ENCODE results near the gene CDC42BPG. TPM values are rescaled to one million over a fixed set of nuclear protein-coding genes. Genes with fewer than 3 reads are reported as not detected.
A peak's percentile ranks its signal among the peaks of the same experiment; 100 is the strongest.

Gene CDC42BPG
- total and polyA plus RNA-seq, 9 of the 15 experiments (the other 6 are each of a cell fraction or from before 2014, with no cell fraction given): 0.04 to 8.8 (median 2.1) TPM

DNA sequence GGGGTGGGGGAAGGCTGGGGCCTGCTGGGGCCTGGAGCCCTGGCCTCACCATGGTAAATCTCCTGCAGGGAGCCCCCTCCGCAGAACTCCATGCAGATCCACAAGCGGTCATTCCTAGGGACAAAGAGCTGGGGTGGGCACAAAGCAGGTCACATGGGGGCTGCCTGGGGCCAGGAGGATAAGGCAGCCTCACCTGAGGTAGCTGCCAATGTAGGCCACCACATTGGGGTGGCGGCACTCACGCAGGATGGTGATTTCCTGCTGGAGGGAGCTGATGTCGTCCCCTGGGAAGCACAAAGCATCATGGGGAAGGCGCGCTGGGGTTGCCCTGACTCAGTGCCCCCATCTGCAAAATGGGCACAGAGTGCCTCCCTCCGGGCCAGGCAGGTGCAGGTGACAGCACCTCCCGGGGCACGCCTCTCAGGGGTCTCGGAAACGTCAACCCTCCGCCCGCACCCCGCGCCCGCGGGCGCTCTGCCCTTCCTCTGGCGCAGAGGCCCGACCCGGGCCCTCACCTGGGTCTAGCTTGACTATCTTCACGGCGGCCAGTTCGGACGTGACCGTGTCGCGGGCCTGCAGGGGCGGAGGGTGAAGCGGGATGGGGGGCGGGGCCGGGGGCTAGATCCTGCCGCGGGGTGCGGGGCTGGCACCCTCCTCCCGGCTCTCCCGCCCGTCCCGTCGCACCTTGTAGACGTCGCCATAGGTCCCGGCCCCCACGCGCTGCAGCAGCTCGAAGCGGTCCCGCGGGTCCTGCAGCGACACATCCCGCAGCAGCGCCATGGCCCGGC is 41.9 kb downstream of the CDC42BPG start (continued):
- TF ChIP-seq, protein P1, sequence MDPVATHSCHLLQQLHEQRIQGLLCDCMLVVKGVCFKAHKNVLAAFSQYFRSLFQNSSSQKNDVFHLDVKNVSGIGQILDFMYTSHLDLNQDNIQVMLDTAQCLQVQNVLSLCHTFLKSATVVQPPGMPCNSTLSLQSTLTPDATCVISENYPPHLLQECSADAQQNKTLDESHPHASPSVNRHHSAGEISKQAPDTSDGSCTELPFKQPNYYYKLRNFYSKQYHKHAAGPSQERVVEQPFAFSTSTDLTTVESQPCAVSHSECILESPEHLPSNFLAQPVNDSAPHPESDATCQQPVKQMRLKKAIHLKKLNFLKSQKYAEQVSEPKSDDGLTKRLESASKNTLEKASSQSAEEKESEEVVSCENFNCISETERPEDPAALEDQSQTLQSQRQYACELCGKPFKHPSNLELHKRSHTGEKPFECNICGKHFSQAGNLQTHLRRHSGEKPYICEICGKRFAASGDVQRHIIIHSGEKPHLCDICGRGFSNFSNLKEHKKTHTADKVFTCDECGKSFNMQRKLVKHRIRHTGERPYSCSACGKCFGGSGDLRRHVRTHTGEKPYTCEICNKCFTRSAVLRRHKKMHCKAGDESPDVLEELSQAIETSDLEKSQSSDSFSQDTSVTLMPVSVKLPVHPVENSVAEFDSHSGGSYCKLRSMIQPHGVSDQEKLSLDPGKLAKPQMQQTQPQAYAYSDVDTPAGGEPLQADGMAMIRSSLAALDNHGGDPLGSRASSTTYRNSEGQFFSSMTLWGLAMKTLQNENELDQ (CRISPR knock-in tag; IDR thresholded peaks at IDR 0.05; ENCODE audit: borderline replicate concordance): no peak
- no peak for TF ChIP-seq HNRNPLL (IDR thresholded peaks at IDR 0.05; ENCODE audit: low read depth, low read length, poor library complexity, severe bottlenecking)
- no peak for TF ChIP-seq RFX5 (IDR thresholded peaks at IDR 0.05; ENCODE audit: low read depth, low read length)
- TF ChIP-seq, protein P2, sequence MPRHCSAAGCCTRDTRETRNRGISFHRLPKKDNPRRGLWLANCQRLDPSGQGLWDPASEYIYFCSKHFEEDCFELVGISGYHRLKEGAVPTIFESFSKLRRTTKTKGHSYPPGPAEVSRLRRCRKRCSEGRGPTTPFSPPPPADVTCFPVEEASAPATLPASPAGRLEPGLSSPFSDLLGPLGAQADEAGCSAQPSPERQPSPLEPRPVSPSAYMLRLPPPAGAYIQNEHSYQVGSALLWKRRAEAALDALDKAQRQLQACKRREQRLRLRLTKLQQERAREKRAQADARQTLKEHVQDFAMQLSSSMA (CRISPR knock-in tag; IDR thresholded peaks at IDR 0.05): no peak
- no peak for TF ChIP-seq SP2 (IDR thresholded peaks at IDR 0.05; ENCODE audit: extremely low read depth, low read depth, low read length, poor library complexity, severe bottlenecking)
- TF ChIP-seq NR2F6 (CRISPR knock-in tag; IDR thresholded peaks at IDR 0.05): no peak
- TF ChIP-seq, protein P3, sequence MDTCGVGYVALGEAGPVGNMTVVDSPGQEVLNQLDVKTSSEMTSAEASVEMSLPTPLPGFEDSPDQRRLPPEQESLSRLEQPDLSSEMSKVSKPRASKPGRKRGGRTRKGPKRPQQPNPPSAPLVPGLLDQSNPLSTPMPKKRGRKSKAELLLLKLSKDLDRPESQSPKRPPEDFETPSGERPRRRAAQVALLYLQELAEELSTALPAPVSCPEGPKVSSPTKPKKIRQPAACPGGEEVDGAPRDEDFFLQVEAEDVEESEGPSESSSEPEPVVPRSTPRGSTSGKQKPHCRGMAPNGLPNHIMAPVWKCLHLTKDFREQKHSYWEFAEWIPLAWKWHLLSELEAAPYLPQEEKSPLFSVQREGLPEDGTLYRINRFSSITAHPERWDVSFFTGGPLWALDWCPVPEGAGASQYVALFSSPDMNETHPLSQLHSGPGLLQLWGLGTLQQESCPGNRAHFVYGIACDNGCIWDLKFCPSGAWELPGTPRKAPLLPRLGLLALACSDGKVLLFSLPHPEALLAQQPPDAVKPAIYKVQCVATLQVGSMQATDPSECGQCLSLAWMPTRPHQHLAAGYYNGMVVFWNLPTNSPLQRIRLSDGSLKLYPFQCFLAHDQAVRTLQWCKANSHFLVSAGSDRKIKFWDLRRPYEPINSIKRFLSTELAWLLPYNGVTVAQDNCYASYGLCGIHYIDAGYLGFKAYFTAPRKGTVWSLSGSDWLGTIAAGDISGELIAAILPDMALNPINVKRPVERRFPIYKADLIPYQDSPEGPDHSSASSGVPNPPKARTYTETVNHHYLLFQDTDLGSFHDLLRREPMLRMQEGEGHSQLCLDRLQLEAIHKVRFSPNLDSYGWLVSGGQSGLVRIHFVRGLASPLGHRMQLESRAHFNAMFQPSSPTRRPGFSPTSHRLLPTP (IDR thresholded peaks at IDR 0.05; ENCODE audit: borderline replicate concordance, extremely low read depth, insufficient read length): no peak
- no peak for TF ChIP-seq DIDO1 (tag; IDR thresholded peaks at IDR 0.05; ENCODE audit: low read depth)
- TF ChIP-seq SAP30 (IDR thresholded peaks at IDR 0.05; ENCODE audit: borderline replicate concordance, insufficient read depth, low read depth, low read length, poor library complexity, severe bottlenecking): peak; percentile 24
- no peak for TF ChIP-seq EGR1 (conservative IDR thresholded peaks at IDR 0.05)
- peak; percentile 68 for TF ChIP-seq BCOR (IDR thresholded peaks at IDR 0.05)
- TF ChIP-seq ZNF445 (CRISPR knock-in tag; IDR thresholded peaks at IDR 0.05; ENCODE audit: low read depth): no peak
- peak; percentile 80 for TF ChIP-seq CREM (IDR thresholded peaks at IDR 0.05; ENCODE audit: low read depth)
- TF ChIP-seq RBM14 (IDR thresholded peaks at IDR 0.05; ENCODE audit: borderline replicate concordance, insufficient read depth, low read depth, low read length): no peak
- TF ChIP-seq RBM34 (IDR thresholded peaks at IDR 0.05; ENCODE audit: borderline replicate concordance, insufficient read depth, low read length): no peak
- no peak for TF ChIP-seq PRMT5 (CRISPR knock-in tag; IDR thresholded peaks at IDR 0.05)
- no peak for TF ChIP-seq ZNF695 (CRISPR knock-in tag; IDR thresholded peaks at IDR 0.05)
- TF ChIP-seq, protein P4, sequence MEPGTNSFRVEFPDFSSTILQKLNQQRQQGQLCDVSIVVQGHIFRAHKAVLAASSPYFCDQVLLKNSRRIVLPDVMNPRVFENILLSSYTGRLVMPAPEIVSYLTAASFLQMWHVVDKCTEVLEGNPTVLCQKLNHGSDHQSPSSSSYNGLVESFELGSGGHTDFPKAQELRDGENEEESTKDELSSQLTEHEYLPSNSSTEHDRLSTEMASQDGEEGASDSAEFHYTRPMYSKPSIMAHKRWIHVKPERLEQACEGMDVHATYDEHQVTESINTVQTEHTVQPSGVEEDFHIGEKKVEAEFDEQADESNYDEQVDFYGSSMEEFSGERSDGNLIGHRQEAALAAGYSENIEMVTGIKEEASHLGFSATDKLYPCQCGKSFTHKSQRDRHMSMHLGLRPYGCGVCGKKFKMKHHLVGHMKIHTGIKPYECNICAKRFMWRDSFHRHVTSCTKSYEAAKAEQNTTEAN (CRISPR knock-in tag; IDR thresholded peaks at IDR 0.05): no peak
- no peak for TF ChIP-seq SMARCC2 (IDR thresholded peaks at IDR 0.05; ENCODE audit: low read depth)
- no peak for TF ChIP-seq MECOM (CRISPR knock-in tag; IDR thresholded peaks at IDR 0.05)
- TF ChIP-seq BDP1 (IDR thresholded peaks at IDR 0.05; ENCODE audit: insufficient read depth, insufficient read length): no peak

Measured in K562 (cell line).